Calu3 (cell line): Measurements from ENCODE around the gene GPBP1L1. TPM values are rescaled to one million over a fixed set of nuclear protein-coding genes. Genes with fewer than 3 reads are reported as not detected.

Experiments used
- BruUV-seq: library from RNA; stranded (reverse); fragments of 400-500 nt; replicated peaks from 2 replicates; lab custom pipeline; 2021; lab: Mats Ljungman, UMichigan
- CTCF ChIA-PET: fragments of 300-600 bp; sonication (Branson Sonifier 250); formaldehyde crosslinking; loops from one replicate; lab custom pipeline; 2022; ENCODE audit warnings: antibody characterized with exemption; lab: Charles Lee
- DNase-seq: peaks from one replicate; pipeline ENCODE4 v3.0.0; 2022
- H3K27ac Mint-ChIP-seq: one replicate; pipeline ENCODE4 v1.8.0; 2022; ENCODE audit warnings: mixed read lengths; ENCODE audit not compliant: unreplicated experiment
- H3K27me3 Mint-ChIP-seq: one replicate; pipeline ENCODE4 v1.8.0; 2022; ENCODE audit warnings: mixed read lengths; ENCODE audit not compliant: unreplicated experiment
- H3K36me3 Mint-ChIP-seq: one replicate; pipeline ENCODE4 v1.8.0; 2022; ENCODE audit warnings: mild to moderate bottlenecking, moderate library complexity, mixed read lengths; ENCODE audit not compliant: insufficient read depth, unreplicated experiment
- H3K4me1 Mint-ChIP-seq: one replicate; pipeline ENCODE4 v1.8.0; 2022; ENCODE audit warnings: mild to moderate bottlenecking, low read depth, mixed read lengths; ENCODE audit not compliant: unreplicated experiment
- H3K4me3 Mint-ChIP-seq: one replicate; pipeline ENCODE4 v1.8.0; 2022; ENCODE audit warnings: mild to moderate bottlenecking, low read depth, moderate library complexity, mixed read lengths; ENCODE audit not compliant: unreplicated experiment
- H3K9me3 Mint-ChIP-seq: one replicate; pipeline ENCODE4 v1.8.0; 2022; ENCODE audit warnings: low read depth, mixed read lengths; ENCODE audit not compliant: unreplicated experiment
- intact Hi-C: fragments of 100-400 bp; cut with micrococcal nuclease; formaldehyde crosslinking; loops from one replicate; pipeline ENCODE4 v1.10.0; 2022; ENCODE audit not compliant: unreplicated experiment
- total RNA-seq: library from RNA; stranded (reverse); gene quantifications from 2 replicates; pipeline ENCODE4 v1.2.3, GENCODE V29; 2022
- TF ChIP-seq, protein P1 (sequence below): fragments of 200-600 bp; IDR thresholded peaks from one replicate; pipeline ENCODE4 v1.8.0; 2022; ENCODE audit warnings: antibody characterized with exemption; ENCODE audit not compliant: unreplicated experiment

The GPBP1L1 gene
- total RNA-seq, 1 experiment from 2014 or later = 117 TPM

GRCh38 chr1:45656573-45657226 is 29.6 kb downstream of the GPBP1L1 start:
- no peaks in the 10 kb centered on the region for H3K4me1 Mint-ChIP-seq
- CTCF ChIA-PET = interaction anchor here (0.6 to 1.2 kb wide), 2 partner anchors 12 to 41 kb away, joined by 3 to 5 read pairs; no protein-coding TSS in a partner anchor

GRCh38 chr1:45654540-45655280 is 31.6 kb downstream of the GPBP1L1 start:
- H3K36me3 Mint-ChIP-seq = peaks cover 28% of the 10 kb centered on the region
- no TSS peak for BruUV-seq
- TF ChIP-seq, protein P1, sequence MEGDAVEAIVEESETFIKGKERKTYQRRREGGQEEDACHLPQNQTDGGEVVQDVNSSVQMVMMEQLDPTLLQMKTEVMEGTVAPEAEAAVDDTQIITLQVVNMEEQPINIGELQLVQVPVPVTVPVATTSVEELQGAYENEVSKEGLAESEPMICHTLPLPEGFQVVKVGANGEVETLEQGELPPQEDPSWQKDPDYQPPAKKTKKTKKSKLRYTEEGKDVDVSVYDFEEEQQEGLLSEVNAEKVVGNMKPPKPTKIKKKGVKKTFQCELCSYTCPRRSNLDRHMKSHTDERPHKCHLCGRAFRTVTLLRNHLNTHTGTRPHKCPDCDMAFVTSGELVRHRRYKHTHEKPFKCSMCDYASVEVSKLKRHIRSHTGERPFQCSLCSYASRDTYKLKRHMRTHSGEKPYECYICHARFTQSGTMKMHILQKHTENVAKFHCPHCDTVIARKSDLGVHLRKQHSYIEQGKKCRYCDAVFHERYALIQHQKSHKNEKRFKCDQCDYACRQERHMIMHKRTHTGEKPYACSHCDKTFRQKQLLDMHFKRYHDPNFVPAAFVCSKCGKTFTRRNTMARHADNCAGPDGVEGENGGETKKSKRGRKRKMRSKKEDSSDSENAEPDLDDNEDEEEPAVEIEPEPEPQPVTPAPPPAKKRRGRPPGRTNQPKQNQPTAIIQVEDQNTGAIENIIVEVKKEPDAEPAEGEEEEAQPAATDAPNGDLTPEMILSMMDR = no peak
- no peaks in the 10 kb centered on the region for H3K27me3 Mint-ChIP-seq
- H3K9me3 Mint-ChIP-seq = no peaks in the 10 kb centered on the region
- DNase-seq = no peak
- CTCF ChIA-PET = interaction anchor here (0.7 kb wide), 1 partner anchor 172 kb away, joined by 7 read pairs; no protein-coding TSS in a partner anchor
- H3K4me3 Mint-ChIP-seq = no peak overlapping the region
- intact Hi-C loops = no loop called here
- no peak overlapping the region for H3K27ac Mint-ChIP-seq
- H3K4me1 Mint-ChIP-seq = no peaks in the 10 kb centered on the region

More at GRCh38 chr1:45656573-45657226, 29.6 kb downstream of the GPBP1L1 start:
- no peaks in the 10 kb centered on the region for H3K27me3 Mint-ChIP-seq
- H3K9me3 Mint-ChIP-seq = no peaks in the 10 kb centered on the region
- intact Hi-C loops = no loop called here
- no peak overlapping the region for H3K4me3 Mint-ChIP-seq
- no TSS peak for BruUV-seq
- no peak overlapping the region for H3K27ac Mint-ChIP-seq
- TF ChIP-seq, protein P1 = no peak
- no peak for DNase-seq
- peaks cover 34% of the 10 kb centered on the region for H3K36me3 Mint-ChIP-seq

- intact Hi-C loops = loop anchor here (2.0 kb wide), 1 partner anchor 37 kb away; no protein-coding TSS in a partner anchor
- TF ChIP-seq, protein P1 = no peak
- Mint-ChIP-seq H3K27ac (peak overlapping the region; percentile 2), H3K4me1 (peaks cover 20% of the 10 kb centered on the region), H3K4me3 (no peak overlapping the region), H3K9me3 (no peaks in the 10 kb centered on the region), H3K36me3 (peaks cover 36% of the 10 kb centered on the region), H3K27me3 (no peaks in the 10 kb centered on the region)
- DNase-seq = no peak
- CTCF ChIA-PET = no interaction called here
- no TSS peak for BruUV-seq
These were observed 38.9 kb downstream of the GPBP1L1 start for GRCh38 chr1:45647248-45648021.

- Mint-ChIP-seq H3K27ac (no peak overlapping the region), H3K4me3 (no peak overlapping the region), H3K9me3 (no peaks in the 10 kb centered on the region), H3K4me1 (peaks cover 20% of the 10 kb centered on the region), H3K27me3 (no peaks in the 10 kb centered on the region), H3K36me3 (peaks cover 43% of the 10 kb centered on the region)
- intact Hi-C loops = loop anchor here (1.0 kb wide), 1 partner anchor 237 kb away; no protein-coding TSS in a partner anchor
- DNase-seq = no peak
- CTCF ChIA-PET = interaction anchor here (0.7 to 1.5 kb wide), 4 partner anchors 12 to 205 kb away, joined by 3 to 7 read pairs (median 6); no protein-coding TSS in a partner anchor
- no TSS peak for BruUV-seq
- TF ChIP-seq, protein P1 = no peak
These were observed 41.7 kb downstream of the GPBP1L1 start for GRCh38 chr1:45644661-45645060.
